H1 (cell line): ENCODE data around the gene OXSR1. TPM values are rescaled to one million over a fixed set of nuclear protein-coding genes. Genes with fewer than 3 reads are reported as not detected.

Experiments used
- CTCF ChIA-PET: fragments of 300-600 bp; sonication (Branson Sonifier 250); formaldehyde crosslinking; loops from one replicate; lab custom pipeline; 2021; ENCODE audit not compliant: partially characterized antibody; lab: Charles Lee
- POLR2A ChIA-PET: fragments of 300-600 bp; sonication (Branson Sonifier 250); formaldehyde crosslinking; loops from one replicate; lab custom pipeline; 2021; ENCODE audit warnings: inconsistent platforms; ENCODE audit not compliant: partially characterized antibody; lab: Charles Lee
- DNase-seq, 2 experiments: peaks; one replicate each; pipeline versions ENCODE4 v3.0.0 to v3.0.0-alpha.2; 2010 to 2022; ENCODE audit warnings: low spot score in 2 of 2, low read depth in 1 of 2, mixed read lengths in 1 of 2
- FAIRE-seq: peaks from 2 replicates; lab custom pipeline; 2011; peaks lifted over from hg19 to GRCh38; lab: Jason Lieb, UNC
- H2AFZ ChIP-seq: 2 replicates; pipeline ENCODE4 v1.8.1; 2012; ENCODE audit warnings: low read length, inconsistent platforms
- H2AK5ac ChIP-seq: 2 replicates; pipeline ENCODE4 v1.6.1; 2013; ENCODE audit warnings: low read depth, low read length
- H2BK120ac ChIP-seq: replicated peaks from 2 replicates; pipeline ENCODE3; 2013; ENCODE audit warnings: low read depth, low read length, inconsistent platforms
- H2BK12ac ChIP-seq: 2 replicates; pipeline ENCODE4 v1.6.1; 2013; ENCODE audit warnings: low read depth, low read length
- H2BK15ac ChIP-seq: 2 replicates; pipeline ENCODE4 v1.6.1; 2013; ENCODE audit warnings: low read length
- H2BK20ac ChIP-seq: 2 replicates; pipeline ENCODE4 v1.6.1; 2013; ENCODE audit warnings: low read length
- H2BK5ac ChIP-seq: 2 replicates; pipeline ENCODE4 v1.6.1; 2013; ENCODE audit warnings: low read depth, low read length
- H3K14ac ChIP-seq: 2 replicates; pipeline ENCODE4 v1.6.1; 2013; ENCODE audit warnings: inconsistent platforms; ENCODE audit not compliant: insufficient read length
- H3K18ac ChIP-seq: 2 replicates; pipeline ENCODE4 v1.6.1; 2013; ENCODE audit warnings: low read length; ENCODE audit errors: extremely low read depth
- H3K23ac ChIP-seq: 2 replicates; pipeline ENCODE4 v1.6.1; 2013; ENCODE audit warnings: inconsistent platforms; ENCODE audit not compliant: insufficient read length
- H3K23me2 ChIP-seq: 2 replicates; pipeline ENCODE4 v1.6.1; 2013; ENCODE audit warnings: low read depth, low read length
- H3K27ac ChIP-seq: 2 replicates; pipeline ENCODE4 v1.6.1; 2011; ENCODE audit warnings: low read depth, low read length, inconsistent platforms
- H3K27me3 ChIP-seq, 4 experiments: replicated peaks in 1 of 4; 1 replicate in 1 of 4; 2 replicates in 3 of 4; pipeline versions ENCODE4 v1.6.1 to v1.8.1; 2011 to 2013; ENCODE audit warnings: low read length in 3 of 4, mild to moderate bottlenecking in 3 of 4, inconsistent platforms in 2 of 4, mixed read lengths in 2 of 4, moderate library complexity in 1 of 4; ENCODE audit not compliant: control insufficient read depth in 3 of 4, insufficient read depth in 3 of 4; ENCODE audit errors: extremely low read depth in 1 of 4
- H3K36me3 ChIP-seq, 4 experiments: 2 replicates each; pipeline versions ENCODE4 v1.6.1 to v1.8.1; 2011 to 2013; ENCODE audit warnings: mild to moderate bottlenecking in 4 of 4, low read length in 3 of 4, moderate library complexity in 2 of 4, control low read depth in 1 of 4, inconsistent platforms in 1 of 4; ENCODE audit not compliant: insufficient read depth in 4 of 4, control insufficient read depth in 2 of 4
- H3K4ac ChIP-seq: replicated peaks from 2 replicates; pipeline ENCODE3; 2013; ENCODE audit warnings: low read length, low read depth, mixed read lengths, inconsistent platforms; ENCODE audit not compliant: insufficient read length
- H3K4me1 ChIP-seq, 4 experiments: replicated peaks in 1 of 4; 1 replicate in 1 of 4; 2 replicates in 3 of 4; pipeline versions ENCODE4 v1.6.1 to v1.8.1; 2011 to 2013; ENCODE audit warnings: low read length in 3 of 4, inconsistent platforms in 2 of 4, mixed read lengths in 1 of 4; ENCODE audit not compliant: insufficient read depth in 4 of 4, control insufficient read depth in 3 of 4
- H3K4me2 ChIP-seq, 2 experiments: 2 replicates each; pipeline versions ENCODE4 v1.6.1 to v1.8.1; 2011 to 2013; ENCODE audit warnings: low read depth in 2 of 2, low read length in 2 of 2, control low read depth in 1 of 2, inconsistent platforms in 1 of 2, mild to moderate bottlenecking in 1 of 2; ENCODE audit not compliant: insufficient read depth in 1 of 2
- H3K4me3 ChIP-seq, 4 experiments: fragments of 200-600, 300-600 bp in 1 of 4; sonication (generic), shearing (Covaris generic), sonication (Bioruptor Twin) in 1 of 4; 2 replicates each; pipeline versions ENCODE4 v1.5.1 to v1.8.1; 2011 to 2016; ENCODE audit warnings: low read length in 4 of 4, low read depth in 3 of 4, control low read depth in 2 of 4, inconsistent platforms in 2 of 4, mild to moderate bottlenecking in 2 of 4, mixed read lengths in 1 of 4, moderate library complexity in 1 of 4; ENCODE audit not compliant: insufficient read depth in 2 of 4; ENCODE audit errors: extremely low read depth in 1 of 4
- H3K56ac ChIP-seq: replicated peaks from 2 replicates; pipeline ENCODE3; 2013; ENCODE audit warnings: low read depth, mild to moderate bottlenecking, mixed read lengths, low read length, inconsistent platforms; ENCODE audit not compliant: insufficient read length
- H3K79me1 ChIP-seq: 2 replicates; pipeline ENCODE4 v1.6.1; 2013; ENCODE audit warnings: low read depth, low read length, control low read depth
- H3K79me2 ChIP-seq, 2 experiments: 2 replicates each; pipeline versions ENCODE4 v1.6.1 to v1.8.1; 2012 to 2013; ENCODE audit warnings: low read length in 2 of 2, mild to moderate bottlenecking in 2 of 2, inconsistent platforms in 1 of 2; ENCODE audit not compliant: insufficient read depth in 2 of 2, control insufficient read depth in 1 of 2
- H3K9ac ChIP-seq, 4 experiments: replicated peaks in 1 of 4; 1 replicate in 1 of 4; 2 replicates in 3 of 4; pipeline versions ENCODE4 v1.6.1 to v1.8.1; 2011 to 2013; ENCODE audit warnings: low read depth in 3 of 4, low read length in 3 of 4, control low read depth in 2 of 4, mild to moderate bottlenecking in 2 of 4, moderate library complexity in 2 of 4, inconsistent platforms in 1 of 4; ENCODE audit errors: extremely low read depth in 1 of 4
- H3K9me3 ChIP-seq, 2 experiments: 2 replicates each; pipeline versions ENCODE4 v1.6.1 to v1.8.1; 2012 to 2013; ENCODE audit warnings: mild to moderate bottlenecking in 2 of 2, moderate library complexity in 2 of 2, control low read depth in 1 of 2, inconsistent platforms in 1 of 2, low read depth in 1 of 2, low read length in 1 of 2, mixed read lengths in 1 of 2; ENCODE audit not compliant: insufficient read depth in 2 of 2
- H4K20me1 ChIP-seq, 2 experiments: replicated peaks in 1 of 2; 2 replicates each; pipeline versions ENCODE3 to v1.8.1; 2011 to 2013; ENCODE audit warnings: inconsistent platforms in 2 of 2, low read length in 2 of 2, mild to moderate bottlenecking in 1 of 2; ENCODE audit not compliant: insufficient read depth in 2 of 2, control insufficient read depth in 1 of 2
- H4K5ac ChIP-seq: 2 replicates; pipeline ENCODE4 v1.6.1; 2013; ENCODE audit warnings: low read length, low read depth, mixed read lengths, inconsistent platforms; ENCODE audit not compliant: insufficient read length
- H4K8ac ChIP-seq: 2 replicates; pipeline ENCODE4 v1.8.0; 2013; ENCODE audit warnings: mild to moderate bottlenecking, moderate library complexity, low read length, inconsistent platforms; ENCODE audit not compliant: insufficient read depth; ENCODE audit errors: extremely low read depth
- H4K91ac ChIP-seq: replicated peaks from 2 replicates; pipeline ENCODE3; 2013; ENCODE audit warnings: low read length, mixed read lengths, inconsistent platforms; ENCODE audit not compliant: insufficient read length
- BCL11A ChIP-seq, 2 experiments: IDR thresholded peaks; one replicate each; pipeline ENCODE4 v1.6.1; 2011; ENCODE audit warnings: low read depth in 2 of 2, low read length in 2 of 2, mild to moderate bottlenecking in 2 of 2
- POU5F1 ChIP-seq: IDR thresholded peaks from 2 replicates; pipeline ENCODE4 v1.6.1; 2011; ENCODE audit warnings: low read depth, mild to moderate bottlenecking, low read length, moderate library complexity
- WGBS, 2 experiments: shearing (Covaris generic) in 1 of 2; methylation state at CpG; one replicate each; pipeline versions ENCODE4 v1.1.6 to v1.1.7; 2013 to 2015; ENCODE audit warnings: low lambda C conversion rate in 2 of 2, mixed read lengths in 2 of 2, inconsistent platforms in 1 of 2, low coverage in 1 of 2, missing lambda C conversion rate in 1 of 2; ENCODE audit not compliant: insufficient replicate concordance in 2 of 2, insufficient coverage in 1 of 2, insufficient read length in 1 of 2; ENCODE audit errors: extremely low coverage in 1 of 2, missing lambda C conversion rate in 1 of 2; 5-methylcytosine and 5-hydroxymethylcytosine counted together
- polyA plus RNA-seq, 7 experiments: library from polyadenylated mRNA; depleted of rRNA in 3 of 7; stranded (reverse) in 5 of 7; unstranded in 2 of 7; fragments of >200 nt in 5 of 7; fragments of 200-250 nt in 2 of 7; gene quantifications; 1 replicate in 5 of 7; 2 replicates in 1 of 7; 4 replicates in 1 of 7; pipeline versions ENCODE4 v1.2.1 to v1.2.3, GENCODE V29; 2011 to 2013; ENCODE audit warnings: missing spikeins in 2 of 7, mixed read lengths in 2 of 7
- total RNA-seq: library from RNA; stranded (reverse); fragmentation: NEBNext Ultra II Directional; extraction: Animal tissue kit (Norgen Biotek cat#: 25700); gene quantifications from 2 replicates; pipeline ENCODE4 v1.2.1, GENCODE V29; 2021

Gene OXSR1
- total and polyA plus RNA-seq, 2 of the 8 experiments (the other 6 are each of a cell fraction or from before 2014, with no cell fraction given), result 25.1 to 47.0 TPM

DNA sequence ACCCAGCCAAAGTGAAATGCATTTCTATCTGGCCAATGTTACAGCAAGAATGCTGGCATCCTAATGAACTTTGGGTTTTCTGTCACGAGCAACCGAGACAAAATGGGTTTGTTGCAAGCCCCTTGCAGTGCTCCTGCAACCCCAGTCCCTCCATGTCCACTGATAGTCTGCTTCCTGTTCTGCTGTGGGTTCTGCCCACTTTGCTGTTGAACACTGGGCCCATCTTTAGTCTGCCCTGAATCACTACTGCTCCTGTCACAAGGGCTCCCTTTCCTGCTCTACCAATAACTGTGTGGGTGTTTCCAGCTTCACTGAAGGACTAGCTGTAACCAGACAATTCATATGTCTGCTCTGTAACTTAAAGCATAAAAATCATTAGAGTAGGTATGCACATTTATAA, 12.7 kb upstream of the OXSR1 start:
- Histone ChIP-seq H3K23me2 (no peaks in the 10 kb centered on the region), H2AFZ (no peak overlapping the region), H3K14ac (no peak overlapping the region), H3K18ac (no peak overlapping the region), H3K27me3 (no peaks in the 10 kb centered on the region), H3K79me1 (no peaks in the 10 kb centered on the region), H3K23ac (no peak overlapping the region), H3K9me3 (no peaks in the 10 kb centered on the region), H4K20me1 (no peaks in the 10 kb centered on the region), H3K56ac (no peak overlapping the region), H2BK120ac (no peak overlapping the region), H4K8ac (no peak overlapping the region), H2BK20ac (no peak overlapping the region), H3K9ac (no peak overlapping the region; a peak in 1 of 7 replicates), H3K4me3 (no peak overlapping the region), H3K4ac (no peak overlapping the region), H2AK5ac (no peak overlapping the region), H3K4me2 (no peak overlapping the region), H3K4me1 (no peaks in the 10 kb centered on the region), H3K36me3 (no peaks in the 10 kb centered on the region), H3K79me2 (no peaks in the 10 kb centered on the region), H3K27ac (no peak overlapping the region), H2BK12ac (no peak overlapping the region), H4K91ac (no peak overlapping the region), H2BK5ac (no peak overlapping the region), H2BK15ac (no peak overlapping the region), H4K5ac (no peak overlapping the region)
- POLR2A ChIA-PET, result interaction anchor here (0.6 to 2.0 kb wide), 2 partner anchors 13 to 36 kb away, joined by 3 to 6 read pairs; partner anchors contain the start of gene OXSR1
- FAIRE-seq (no peak), DNase-seq (peak in 1 of 2 experiments; percentile 26)
- WGBS, 2 experiments, result 84% methylated on average over 2 of the region's 2 CpGs; no CpG with 5 or more reads in 1 of the 2 experiments
- TF ChIP-seq POU5F1 (no peak), BCL11A (IDR thresholded peaks at IDR 0.05; ENCODE audit: low read depth in 2 of 2, low read length in 2 of 2) (no peak)
- CTCF ChIA-PET, result interaction anchor here (1.7 to 10.9 kb wide), 4 partner anchors 11 to 23 kb away, joined by 5 to 52 read pairs (median 9); partner anchors contain the start of genes ACAA1 and MYD88
